ENCODE results near the gene LRRC75A.

Gene LRRC75A

GRCh38 chr17:16512011-16512410 lies 20.0 kb upstream of the LRRC75A start:
- in situ Hi-C loops (cut with MboI; ENCODE audit: low sequenced_read_pairs, unreplicated experiment) = no loop called here
- no peak for DNase-seq (ENCODE audit: low spot score)
- TF ChIP-seq CTCF (IDR thresholded peaks at IDR 0.05; ENCODE audit: borderline replicate concordance, control extremely low read depth, extremely low read depth, insufficient read depth, missing control alignments) = no peak

- in situ Hi-C loops (cut with MboI; ENCODE audit: low sequenced_read_pairs, unreplicated experiment) = no loop called here
- no peak for DNase-seq (ENCODE audit: low spot score)
- TF ChIP-seq CTCF (IDR thresholded peaks at IDR 0.05; ENCODE audit: borderline replicate concordance, control extremely low read depth, extremely low read depth, insufficient read depth, missing control alignments) = no peak
Observed at GRCh38 chr17:16511593-16511992, 19.6 kb upstream of the LRRC75A start.

- no peak for TF ChIP-seq CTCF (IDR thresholded peaks at IDR 0.05; ENCODE audit: borderline replicate concordance, control extremely low read depth, extremely low read depth, insufficient read depth, missing control alignments)
- no peak for DNase-seq (ENCODE audit: low spot score)
- in situ Hi-C loops (cut with MboI; ENCODE audit: low sequenced_read_pairs, unreplicated experiment) = no loop called here
Observed at GRCh38 chr17:16507918-16508533, 16.0 kb upstream of the LRRC75A start.

- in situ Hi-C loops (cut with MboI; ENCODE audit: low sequenced_read_pairs, unreplicated experiment) = no loop called here
- no peak for TF ChIP-seq CTCF (IDR thresholded peaks at IDR 0.05; ENCODE audit: borderline replicate concordance, control extremely low read depth, extremely low read depth, insufficient read depth, missing control alignments)
- no peak for DNase-seq (ENCODE audit: low spot score)
Observed at GRCh38 chr17:16506188-16506587, 14.2 kb upstream of the LRRC75A start.

GRCh38 chr17:16504984-16505383 lies 13.0 kb upstream of the LRRC75A start:
- in situ Hi-C loops (cut with MboI; ENCODE audit: low sequenced_read_pairs, unreplicated experiment) = no loop called here
- no peak for DNase-seq (ENCODE audit: low spot score)
- no peak for TF ChIP-seq CTCF (IDR thresholded peaks at IDR 0.05; ENCODE audit: borderline replicate concordance, control extremely low read depth, extremely low read depth, insufficient read depth, missing control alignments)

- TF ChIP-seq CTCF (IDR thresholded peaks at IDR 0.05; ENCODE audit: borderline replicate concordance, control extremely low read depth, extremely low read depth, insufficient read depth, missing control alignments) = no peak
- DNase-seq (ENCODE audit: low spot score) = no peak
- in situ Hi-C loops (cut with MboI; ENCODE audit: low sequenced_read_pairs, unreplicated experiment) = no loop called here
Observed at GRCh38 chr17:16496820-16497489, 5.0 kb upstream of the LRRC75A start.

Measured in GM13976 (cell line).